ENCODE results near the gene ZNF783. TPM values are rescaled to one million over a fixed set of nuclear protein-coding genes. Genes with fewer than 3 reads are reported as not detected.

ZNF783 gene
- total and polyA plus RNA-seq, 2 donors (not counting 1 experiment from before 2014, with no cell fraction given) = 38.1 to 43.8 TPM

DNA sequence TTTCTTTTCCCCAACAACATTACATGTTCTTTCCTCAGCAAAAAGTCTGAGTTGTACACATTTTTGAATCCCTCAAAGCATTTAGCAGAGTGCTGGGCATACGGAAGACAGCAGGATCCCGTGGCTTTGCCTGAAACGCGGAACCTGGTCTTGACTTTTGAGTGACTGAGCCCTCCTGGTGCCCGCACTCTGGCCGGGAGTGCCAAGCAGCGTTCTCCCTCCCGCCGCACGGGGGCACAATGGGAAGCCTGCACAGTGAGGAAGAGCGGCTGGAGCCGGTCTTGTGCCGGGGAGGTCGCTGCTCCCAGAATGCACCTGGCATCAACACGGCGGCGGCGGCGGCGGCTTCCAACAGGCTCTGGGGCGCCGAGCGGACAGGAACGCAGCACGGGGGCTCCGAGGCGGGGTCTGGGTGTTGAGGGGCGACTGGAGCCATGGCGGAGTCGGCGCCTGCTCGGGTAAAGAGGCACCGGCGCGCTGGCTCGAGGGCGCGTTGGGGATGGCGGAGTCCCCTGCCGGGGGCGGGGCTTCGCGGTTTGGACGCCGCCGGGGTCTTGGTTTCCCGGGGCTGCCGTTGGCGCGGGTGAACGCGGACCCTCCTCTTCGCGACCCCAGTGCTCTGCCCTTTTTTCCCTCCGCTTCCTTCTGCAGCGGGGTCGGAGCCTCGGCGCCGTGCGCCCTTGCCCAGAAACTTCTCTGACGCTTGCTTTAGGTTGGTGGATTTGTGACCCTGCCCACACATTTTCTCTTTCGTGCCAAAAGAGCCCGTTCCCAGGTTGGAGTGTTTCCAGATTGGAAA is 22.5 kb upstream of the ZNF783 start, which contains the start of gene ZNF212:
ZNF212 (plus strand) TSS at position 307 of the 799 bp plus-strand sequence; CDS start at position 435, 128 bp downstream.
- peaks cover 17 to 25% of the 10 kb centered on the region in 2 donors for H3K4me1 ChIP-seq (ENCODE audit: control insufficient read depth in 2 of 2, insufficient read depth in 2 of 2, low read length in 2 of 2)
- peak; percentile 91 for DNase-seq
- peak within 1 kb of the TSS; percentile 84 for H3K4me2 ChIP-seq (replicated peaks; ENCODE audit: low read depth, low read length, poor library complexity, severe bottlenecking)
- no peaks in the 10 kb centered on the region for H3K36me3 ChIP-seq (replicated peaks in 1 of 2; ENCODE audit: control extremely low read depth in 1 of 2, control insufficient read depth in 1 of 2, extremely low read depth in 1 of 2, insufficient read depth in 2 of 2, low read length in 1 of 2)
- Mint-ChIP-seq H3K27ac (peak within 1 kb of the TSS; percentile 93), H3K4me1 (peaks cover 28% of the 10 kb centered on the region), H3K9me3 (ENCODE audit: insufficient read depth) (peaks cover 5% of the 10 kb centered on the region), H3K4me3 (peak within 1 kb of the TSS; percentile 95), H3K27me3 (peaks cover 3% of the 10 kb centered on the region)
- peak; percentile 100 for ATAC-seq (ENCODE audit: low read depth)
- H3K4me3 ChIP-seq (ENCODE audit: control extremely low read depth in 1 of 5, extremely low read depth in 1 of 5, insufficient read depth in 1 of 5, low read depth in 2 of 5, low read length in 4 of 5) = peak within 1 kb of the TSS; percentile 75 to 94 (median 84)
- ChIA-PET POLR2A (interaction anchor here (1.2 kb wide), 1 partner anchor 46 kb away, joined by 5 read pairs; no protein-coding TSS in a partner anchor), CTCF (interaction anchor here (0.9 to 1.5 kb wide), 6 partner anchors 11 to 92 kb away, joined by 3 to 10 read pairs (median 5); partner anchors contain the start of genes ZNF398 and ZNF783)
- TF ChIP-seq, protein P1, sequence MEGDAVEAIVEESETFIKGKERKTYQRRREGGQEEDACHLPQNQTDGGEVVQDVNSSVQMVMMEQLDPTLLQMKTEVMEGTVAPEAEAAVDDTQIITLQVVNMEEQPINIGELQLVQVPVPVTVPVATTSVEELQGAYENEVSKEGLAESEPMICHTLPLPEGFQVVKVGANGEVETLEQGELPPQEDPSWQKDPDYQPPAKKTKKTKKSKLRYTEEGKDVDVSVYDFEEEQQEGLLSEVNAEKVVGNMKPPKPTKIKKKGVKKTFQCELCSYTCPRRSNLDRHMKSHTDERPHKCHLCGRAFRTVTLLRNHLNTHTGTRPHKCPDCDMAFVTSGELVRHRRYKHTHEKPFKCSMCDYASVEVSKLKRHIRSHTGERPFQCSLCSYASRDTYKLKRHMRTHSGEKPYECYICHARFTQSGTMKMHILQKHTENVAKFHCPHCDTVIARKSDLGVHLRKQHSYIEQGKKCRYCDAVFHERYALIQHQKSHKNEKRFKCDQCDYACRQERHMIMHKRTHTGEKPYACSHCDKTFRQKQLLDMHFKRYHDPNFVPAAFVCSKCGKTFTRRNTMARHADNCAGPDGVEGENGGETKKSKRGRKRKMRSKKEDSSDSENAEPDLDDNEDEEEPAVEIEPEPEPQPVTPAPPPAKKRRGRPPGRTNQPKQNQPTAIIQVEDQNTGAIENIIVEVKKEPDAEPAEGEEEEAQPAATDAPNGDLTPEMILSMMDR (IDR thresholded peaks at IDR 0.05) = peak; percentile 84
- TF ChIP-seq EZH2 (IDR thresholded peaks at IDR 0.05; ENCODE audit: borderline replicate concordance, insufficient read depth, low read depth, low read length, poor library complexity, severe bottlenecking) = no peak
- peaks cover 56% of the 10 kb centered on the region for H3K79me2 ChIP-seq (ENCODE audit: control insufficient read depth, insufficient read depth, low read length)
- H3K9me3 ChIP-seq (ENCODE audit: control extremely low read depth in 1 of 3, control insufficient read depth in 2 of 3, insufficient read depth in 1 of 3, low read length in 2 of 3) = peaks cover 0 to 7% (median 0%) of the 10 kb centered on the region in 3 donors
- intact Hi-C loops (cut with micrococcal nuclease) = loop anchor here (1.0 to 5.0 kb wide), 9 partner anchors 23 to 385 kb away; partner anchors contain the start of genes PDIA4, ZNF398, ZNF425 and ZNF783
- H2AFZ ChIP-seq (ENCODE audit: insufficient read depth, low read depth, low read length, poor library complexity, severe bottlenecking) = peak within 1 kb of the TSS; percentile 91
- peak within 1 kb of the TSS; percentile 33 to 73 for H3K27ac ChIP-seq (ENCODE audit: low read length in 2 of 2)
- H4K20me1 ChIP-seq (ENCODE audit: control insufficient read depth, insufficient read depth, low read length, poor library complexity, severe bottlenecking) = peaks cover 7% of the 10 kb centered on the region
- H3K27me3 ChIP-seq (replicated peaks in 1 of 4; ENCODE audit: control extremely low read depth in 1 of 4, control insufficient read depth in 3 of 4, insufficient read depth in 4 of 4, low read length in 3 of 4) = peaks cover 0 to 5% (median 0%) of the 10 kb centered on the region in 4 experiments
- peak within 1 kb of the TSS; percentile 80 for H3K9ac ChIP-seq (ENCODE audit: low read length)
- under 1% methylated on average over 61 of the region's 64 CpGs for WGBS (ENCODE audit: insufficient coverage)

Data from B cell (primary cell).